Neural cell (in vitro differentiated cells): Measurements from ENCODE around the gene NFAM1. TPM values are rescaled to one million over a fixed set of nuclear protein-coding genes. Genes with fewer than 3 reads are reported as not detected.

Experiments used
- H2AFZ ChIP-seq: fragments of 200-600, 300-800 bp; sonication (generic), shearing (Covaris generic); 2 replicates; pipeline ENCODE4 v1.6.0; 2014; ENCODE audit warnings: low read depth, mild to moderate bottlenecking, antibody characterized with exemption, low read length, moderate library complexity
- H3F3A ChIP-seq: fragments of 200-600 bp; shearing (Covaris generic); 2 replicates; pipeline ENCODE4 v1.6.1; 2016; ENCODE audit warnings: mild to moderate bottlenecking, moderate library complexity, mixed read lengths, antibody characterized with exemption, low read length; ENCODE audit not compliant: insufficient read depth, poor library complexity, severe bottlenecking
- H3K27ac ChIP-seq: fragments of 200-600, 300-800 bp; sonication (generic), shearing (Covaris generic); 2 replicates; pipeline ENCODE4 v1.5.1; 2014; ENCODE audit warnings: mild to moderate bottlenecking, low read length, moderate library complexity
- H3K27me3 ChIP-seq: fragments of 300-800, 200-600 bp; sonication (generic), shearing (Covaris generic); 2 replicates; pipeline ENCODE4 v1.6.0; 2014; ENCODE audit warnings: mild to moderate bottlenecking, low read depth, low read length, moderate library complexity; ENCODE audit not compliant: insufficient read depth
- H3K36me3 ChIP-seq: fragments of 300-800, 200-600 bp; sonication (generic), shearing (Covaris generic); 2 replicates; pipeline ENCODE4 v1.5.1; 2014; ENCODE audit warnings: mild to moderate bottlenecking, antibody characterized with exemption, low read length, moderate library complexity; ENCODE audit not compliant: insufficient read depth
- H3K4me2 ChIP-seq: fragments of 300-800, 200-600 bp; sonication (generic), shearing (Covaris generic); 2 replicates; pipeline ENCODE4 v1.6.0; 2014; ENCODE audit warnings: mild to moderate bottlenecking, low read length
- H3K4me3 ChIP-seq: fragments of 300-800, 200-600 bp; sonication (generic), shearing (Covaris generic); 2 replicates; pipeline ENCODE4 v1.5.1; 2014; ENCODE audit warnings: mild to moderate bottlenecking, low read length, moderate library complexity
- H3K79me2 ChIP-seq: fragments of 200-600 bp; shearing (Covaris generic); replicated peaks from 2 replicates; pipeline ENCODE4 v1.6.0; 2014; ENCODE audit warnings: mild to moderate bottlenecking, low read length, moderate library complexity; ENCODE audit not compliant: insufficient read depth
- H3K9ac ChIP-seq: fragments of 300-800, 200-600 bp; sonication (generic), shearing (Covaris generic); 2 replicates; pipeline ENCODE4 v1.6.1; 2016; ENCODE audit warnings: mild to moderate bottlenecking, low read length, mixed read lengths
- H3K9me2 ChIP-seq: fragments of 200-600 bp; shearing (Covaris generic); 2 replicates; pipeline ENCODE4 v1.6.1; 2016; ENCODE audit warnings: mild to moderate bottlenecking, low read length, mixed read lengths; ENCODE audit not compliant: insufficient read depth
- H3K9me3 ChIP-seq: fragments of 200-600, 300-800 bp; sonication (generic), shearing (Covaris generic); 2 replicates; pipeline ENCODE4 v1.6.1; 2016; ENCODE audit warnings: mild to moderate bottlenecking, mixed run types, low read length, moderate library complexity, mixed read lengths
- H4K20me1 ChIP-seq: fragments of 200-600 bp; shearing (Covaris generic); 2 replicates; pipeline ENCODE4 v1.6.1; 2016; ENCODE audit warnings: mild to moderate bottlenecking, mixed run types; ENCODE audit not compliant: insufficient read depth
- CTCF ChIP-seq: fragments of 450-650 bp; IDR thresholded peaks from 2 replicates; pipeline ENCODE4 v1.5.1; 2014; ENCODE audit warnings: antibody characterized with exemption, mild to moderate bottlenecking, moderate library complexity; ENCODE audit not compliant: poor library complexity, severe bottlenecking
- EP300 ChIP-seq: fragments of 450-650 bp; conservative IDR thresholded peaks from 2 replicates; pipeline ENCODE4 v1.6.1; 2014; ENCODE audit warnings: antibody characterized with exemption, mild to moderate bottlenecking, moderate library complexity; ENCODE audit not compliant: poor library complexity, severe bottlenecking
- EZH2 ChIP-seq: fragments of 200-600, 300-800 bp; shearing (Covaris generic), sonication (generic); IDR thresholded peaks from 2 replicates; pipeline ENCODE4 v1.6.1; 2014; ENCODE audit warnings: antibody characterized with exemption, low read length, borderline replicate concordance, mild to moderate bottlenecking; ENCODE audit not compliant: insufficient read depth, poor library complexity, severe bottlenecking
- MXI1 ChIP-seq: fragments of 450-650 bp; conservative IDR thresholded peaks from 2 replicates; pipeline ENCODE4 v1.6.1; 2014; ENCODE audit warnings: antibody characterized with exemption, mild to moderate bottlenecking; ENCODE audit not compliant: poor library complexity, severe bottlenecking
- POLR2AphosphoS5 ChIP-seq: IDR thresholded peaks from 2 replicates; pipeline ENCODE4 v1.6.1; 2012
- RAD21 ChIP-seq: fragments of 450-650 bp; conservative IDR thresholded peaks from 2 replicates; pipeline ENCODE4 v1.6.1; 2014; ENCODE audit warnings: antibody characterized with exemption, mild to moderate bottlenecking, moderate library complexity
- REST ChIP-seq: IDR thresholded peaks from 2 replicates; pipeline ENCODE4 v1.6.1; 2012; ENCODE audit warnings: borderline replicate concordance
- SMC3 ChIP-seq: fragments of 450-650 bp; conservative IDR thresholded peaks from 2 replicates; pipeline ENCODE4 v1.6.1; 2014; ENCODE audit warnings: antibody characterized with exemption, mild to moderate bottlenecking, moderate library complexity; ENCODE audit not compliant: poor library complexity
- TAF1 ChIP-seq: IDR thresholded peaks from 2 replicates; pipeline ENCODE4 v1.6.1; 2012; ENCODE audit warnings: low read depth
- polyA plus RNA-seq: library from polyadenylated mRNA; depleted of rRNA; stranded (reverse); fragments of >200 nt; gene quantifications from 2 replicates; pipeline ENCODE4 v1.2.3, GENCODE V29; 2014

Gene NFAM1
- polyA plus RNA-seq, 1 donor from 2014 or later = 0.05 TPM

GRCh38 chr22:42414565-42415303 lies 17.5 kb downstream of the NFAM1 start:
- no peaks in the 10 kb centered on the region for H3K27me3 ChIP-seq
- no peaks in the 10 kb centered on the region for H3K36me3 ChIP-seq
- no peak overlapping the region for H3K4me3 ChIP-seq
- H3K27ac ChIP-seq = no peak overlapping the region
- no peaks in the 10 kb centered on the region for H4K20me1 ChIP-seq
- no peak for TF ChIP-seq TAF1
- TF ChIP-seq EZH2 = no peak
- TF ChIP-seq EP300 = no peak
- no peak for TF ChIP-seq RAD21
- TF ChIP-seq POLR2AphosphoS5 = no peak
- TF ChIP-seq CTCF = no peak
- TF ChIP-seq MXI1 = no peak
- no peak for TF ChIP-seq REST
- no peak for TF ChIP-seq SMC3
- no peak overlapping the region for H2AFZ ChIP-seq
- H3K9me3 ChIP-seq = no peaks in the 10 kb centered on the region
- H3K9ac ChIP-seq = no peak overlapping the region
- no peaks in the 10 kb centered on the region for H3K79me2 ChIP-seq
- no peak overlapping the region for H3K4me2 ChIP-seq
- H3K9me2 ChIP-seq = no peaks in the 10 kb centered on the region
- H3F3A ChIP-seq = no peaks in the 10 kb centered on the region

GRCh38 chr22:42414021-42414420 lies 18.2 kb downstream of the NFAM1 start:
- H3K9ac ChIP-seq = no peak overlapping the region
- no peaks in the 10 kb centered on the region for H3K9me2 ChIP-seq
- H3F3A ChIP-seq = no peaks in the 10 kb centered on the region
- H4K20me1 ChIP-seq = no peaks in the 10 kb centered on the region
- no peaks in the 10 kb centered on the region for H3K9me3 ChIP-seq
- no peak overlapping the region for H3K4me3 ChIP-seq
- no peaks in the 10 kb centered on the region for H3K79me2 ChIP-seq
- H2AFZ ChIP-seq = no peak overlapping the region
- no peak overlapping the region for H3K4me2 ChIP-seq
- no peaks in the 10 kb centered on the region for H3K36me3 ChIP-seq
- TF ChIP-seq REST (no peak), RAD21 (no peak), EZH2 (no peak), EP300 (no peak), MXI1 (no peak), CTCF (no peak), POLR2AphosphoS5 (no peak), TAF1 (no peak), SMC3 (no peak)
- H3K27me3 ChIP-seq = no peaks in the 10 kb centered on the region
- H3K27ac ChIP-seq = no peak overlapping the region
